ENCODE data around the gene NCOA3. TPM values are rescaled to one million over a fixed set of nuclear protein-coding genes. Genes with fewer than 3 reads are reported as not detected.
"Not testable (repeated sequence)": the region's sequence is repeated elsewhere in the genome, so short reads cannot be mapped to it uniquely, and the experiment has no call there.

NCOA3 gene
- total and polyA plus RNA-seq, 2 experiments from 2014 or later = 6.7 to 25.8 TPM

DNA sequence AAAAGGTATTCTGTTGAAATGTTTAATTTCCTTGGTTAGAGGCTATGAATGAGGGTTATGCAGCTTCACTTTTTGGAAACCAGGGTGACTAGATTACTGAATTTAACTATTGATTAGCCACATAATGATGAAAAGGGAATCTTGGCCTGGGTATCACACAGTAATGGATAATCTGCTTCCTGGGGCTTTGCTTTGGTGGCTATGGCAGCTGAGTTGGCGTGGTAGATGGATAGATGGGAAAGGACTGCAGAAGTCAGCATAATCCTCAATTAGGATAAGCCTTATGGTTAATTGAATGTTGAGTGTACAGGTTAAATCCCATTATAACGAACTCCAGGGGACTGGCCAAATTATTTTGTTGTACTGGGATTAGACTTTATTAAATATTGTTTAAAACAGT, 5.2 kb downstream of the NCOA3 start:
- H3K9me3 Mint-ChIP-seq = no peaks in the 10 kb centered on the region
- H3K27ac Mint-ChIP-seq = no peak overlapping the region
- no peak overlapping the region for H2AFZ ChIP-seq
- DNase-seq (ENCODE audit: low spot score) = no peak
- H3K9me2 ChIP-seq (ENCODE audit: insufficient read depth) = no peaks in the 10 kb centered on the region
- no peaks in the 10 kb centered on the region; the same call in 2 of the 3 replicates for H3K36me3 Mint-ChIP-seq (ENCODE audit: low read depth)
- TF ChIP-seq, protein P1, sequence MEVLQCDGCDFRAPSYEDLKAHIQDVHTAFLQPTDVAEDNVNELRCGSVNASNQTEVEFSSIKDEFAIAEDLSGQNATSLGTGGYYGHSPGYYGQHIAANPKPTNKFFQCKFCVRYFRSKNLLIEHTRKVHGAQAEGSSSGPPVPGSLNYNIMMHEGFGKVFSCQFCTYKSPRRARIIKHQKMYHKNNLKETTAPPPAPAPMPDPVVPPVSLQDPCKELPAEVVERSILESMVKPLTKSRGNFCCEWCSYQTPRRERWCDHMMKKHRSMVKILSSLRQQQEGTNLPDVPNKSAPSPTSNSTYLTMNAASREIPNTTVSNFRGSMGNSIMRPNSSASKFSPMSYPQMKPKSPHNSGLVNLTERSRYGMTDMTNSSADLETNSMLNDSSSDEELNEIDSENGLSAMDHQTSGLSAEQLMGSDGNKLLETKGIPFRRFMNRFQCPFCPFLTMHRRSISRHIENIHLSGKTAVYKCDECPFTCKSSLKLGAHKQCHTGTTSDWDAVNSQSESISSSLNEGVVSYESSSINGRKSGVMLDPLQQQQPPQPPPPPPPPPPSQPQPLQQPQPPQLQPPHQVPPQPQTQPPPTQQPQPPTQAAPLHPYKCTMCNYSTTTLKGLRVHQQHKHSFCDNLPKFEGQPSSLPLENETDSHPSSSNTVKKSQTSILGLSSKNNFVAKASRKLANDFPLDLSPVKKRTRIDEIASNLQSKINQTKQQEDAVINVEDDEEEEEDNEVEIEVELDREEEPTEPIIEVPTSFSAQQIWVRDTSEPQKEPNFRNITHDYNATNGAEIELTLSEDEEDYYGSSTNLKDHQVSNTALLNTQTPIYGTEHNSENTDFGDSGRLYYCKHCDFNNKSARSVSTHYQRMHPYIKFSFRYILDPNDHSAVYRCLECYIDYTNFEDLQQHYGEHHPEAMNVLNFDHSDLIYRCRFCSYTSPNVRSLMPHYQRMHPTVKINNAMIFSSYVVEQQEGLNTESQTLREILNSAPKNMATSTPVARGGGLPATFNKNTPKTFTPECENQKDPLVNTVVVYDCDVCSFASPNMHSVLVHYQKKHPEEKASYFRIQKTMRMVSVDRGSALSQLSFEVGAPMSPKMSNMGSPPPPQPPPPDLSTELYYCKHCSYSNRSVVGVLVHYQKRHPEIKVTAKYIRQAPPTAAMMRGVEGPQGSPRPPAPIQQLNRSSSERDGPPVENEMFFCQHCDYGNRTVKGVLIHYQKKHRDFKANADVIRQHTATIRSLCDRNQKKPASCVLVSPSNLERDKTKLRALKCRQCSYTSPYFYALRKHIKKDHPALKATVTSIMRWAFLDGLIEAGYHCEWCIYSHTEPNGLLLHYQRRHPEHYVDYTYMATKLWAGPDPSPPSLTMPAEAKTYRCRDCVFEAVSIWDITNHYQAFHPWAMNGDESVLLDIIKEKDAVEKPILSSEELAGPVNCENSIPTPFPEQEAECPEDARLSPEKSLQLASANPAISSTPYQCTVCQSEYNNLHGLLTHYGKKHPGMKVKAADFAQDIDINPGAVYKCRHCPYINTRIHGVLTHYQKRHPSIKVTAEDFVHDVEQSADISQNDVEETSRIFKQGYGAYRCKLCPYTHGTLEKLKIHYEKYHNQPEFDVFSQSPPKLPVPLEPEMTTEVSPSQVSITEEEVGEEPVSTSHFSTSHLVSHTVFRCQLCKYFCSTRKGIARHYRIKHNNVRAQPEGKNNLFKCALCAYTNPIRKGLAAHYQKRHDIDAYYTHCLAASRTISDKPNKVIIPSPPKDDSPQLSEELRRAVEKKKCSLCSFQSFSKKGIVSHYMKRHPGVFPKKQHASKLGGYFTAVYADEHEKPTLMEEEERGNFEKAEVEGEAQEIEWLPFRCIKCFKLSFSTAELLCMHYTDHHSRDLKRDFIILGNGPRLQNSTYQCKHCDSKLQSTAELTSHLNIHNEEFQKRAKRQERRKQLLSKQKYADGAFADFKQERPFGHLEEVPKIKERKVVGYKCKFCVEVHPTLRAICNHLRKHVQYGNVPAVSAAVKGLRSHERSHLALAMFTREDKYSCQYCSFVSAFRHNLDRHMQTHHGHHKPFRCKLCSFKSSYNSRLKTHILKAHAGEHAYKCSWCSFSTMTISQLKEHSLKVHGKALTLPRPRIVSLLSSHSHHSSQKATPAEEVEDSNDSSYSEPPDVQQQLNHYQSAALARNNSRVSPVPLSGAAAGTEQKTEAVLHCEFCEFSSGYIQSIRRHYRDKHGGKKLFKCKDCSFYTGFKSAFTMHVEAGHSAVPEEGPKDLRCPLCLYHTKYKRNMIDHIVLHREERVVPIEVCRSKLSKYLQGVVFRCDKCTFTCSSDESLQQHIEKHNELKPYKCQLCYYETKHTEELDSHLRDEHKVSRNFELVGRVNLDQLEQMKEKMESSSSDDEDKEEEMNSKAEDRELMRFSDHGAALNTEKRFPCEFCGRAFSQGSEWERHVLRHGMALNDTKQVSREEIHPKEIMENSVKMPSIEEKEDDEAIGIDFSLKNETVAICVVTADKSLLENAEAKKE (CRISPR knock-in tag; IDR thresholded peaks at IDR 0.05) = no peak
- no peak for TF ChIP-seq EZH2 (IDR thresholded peaks at IDR 0.05; ENCODE audit: low read depth, unreplicated experiment)
- TF ChIP-seq CREB1 (CRISPR knock-in tag; IDR thresholded peaks at IDR 0.05; ENCODE audit: low read depth) = no peak
- TF ChIP-seq POLR2AphosphoS5 (IDR thresholded peaks at IDR 0.05; ENCODE audit: low read depth) = no peak
- TF ChIP-seq, protein P2, sequence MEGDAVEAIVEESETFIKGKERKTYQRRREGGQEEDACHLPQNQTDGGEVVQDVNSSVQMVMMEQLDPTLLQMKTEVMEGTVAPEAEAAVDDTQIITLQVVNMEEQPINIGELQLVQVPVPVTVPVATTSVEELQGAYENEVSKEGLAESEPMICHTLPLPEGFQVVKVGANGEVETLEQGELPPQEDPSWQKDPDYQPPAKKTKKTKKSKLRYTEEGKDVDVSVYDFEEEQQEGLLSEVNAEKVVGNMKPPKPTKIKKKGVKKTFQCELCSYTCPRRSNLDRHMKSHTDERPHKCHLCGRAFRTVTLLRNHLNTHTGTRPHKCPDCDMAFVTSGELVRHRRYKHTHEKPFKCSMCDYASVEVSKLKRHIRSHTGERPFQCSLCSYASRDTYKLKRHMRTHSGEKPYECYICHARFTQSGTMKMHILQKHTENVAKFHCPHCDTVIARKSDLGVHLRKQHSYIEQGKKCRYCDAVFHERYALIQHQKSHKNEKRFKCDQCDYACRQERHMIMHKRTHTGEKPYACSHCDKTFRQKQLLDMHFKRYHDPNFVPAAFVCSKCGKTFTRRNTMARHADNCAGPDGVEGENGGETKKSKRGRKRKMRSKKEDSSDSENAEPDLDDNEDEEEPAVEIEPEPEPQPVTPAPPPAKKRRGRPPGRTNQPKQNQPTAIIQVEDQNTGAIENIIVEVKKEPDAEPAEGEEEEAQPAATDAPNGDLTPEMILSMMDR (conservative IDR thresholded peaks at IDR 0.05; ENCODE audit: low read depth in 2 of 2) = no peak
- no peak for TF ChIP-seq JUNB (IDR thresholded peaks at IDR 0.05; ENCODE audit: unreplicated experiment)
- TF ChIP-seq NANOG (IDR thresholded peaks at IDR 0.05; ENCODE audit: borderline replicate concordance) = no peak
- no peak for TF ChIP-seq STAT1 (IDR thresholded peaks at IDR 0.05; ENCODE audit: unreplicated experiment)
- TF ChIP-seq ZNF114 (CRISPR knock-in tag; IDR thresholded peaks at IDR 0.05) = no peak
- TF ChIP-seq, protein P3, sequence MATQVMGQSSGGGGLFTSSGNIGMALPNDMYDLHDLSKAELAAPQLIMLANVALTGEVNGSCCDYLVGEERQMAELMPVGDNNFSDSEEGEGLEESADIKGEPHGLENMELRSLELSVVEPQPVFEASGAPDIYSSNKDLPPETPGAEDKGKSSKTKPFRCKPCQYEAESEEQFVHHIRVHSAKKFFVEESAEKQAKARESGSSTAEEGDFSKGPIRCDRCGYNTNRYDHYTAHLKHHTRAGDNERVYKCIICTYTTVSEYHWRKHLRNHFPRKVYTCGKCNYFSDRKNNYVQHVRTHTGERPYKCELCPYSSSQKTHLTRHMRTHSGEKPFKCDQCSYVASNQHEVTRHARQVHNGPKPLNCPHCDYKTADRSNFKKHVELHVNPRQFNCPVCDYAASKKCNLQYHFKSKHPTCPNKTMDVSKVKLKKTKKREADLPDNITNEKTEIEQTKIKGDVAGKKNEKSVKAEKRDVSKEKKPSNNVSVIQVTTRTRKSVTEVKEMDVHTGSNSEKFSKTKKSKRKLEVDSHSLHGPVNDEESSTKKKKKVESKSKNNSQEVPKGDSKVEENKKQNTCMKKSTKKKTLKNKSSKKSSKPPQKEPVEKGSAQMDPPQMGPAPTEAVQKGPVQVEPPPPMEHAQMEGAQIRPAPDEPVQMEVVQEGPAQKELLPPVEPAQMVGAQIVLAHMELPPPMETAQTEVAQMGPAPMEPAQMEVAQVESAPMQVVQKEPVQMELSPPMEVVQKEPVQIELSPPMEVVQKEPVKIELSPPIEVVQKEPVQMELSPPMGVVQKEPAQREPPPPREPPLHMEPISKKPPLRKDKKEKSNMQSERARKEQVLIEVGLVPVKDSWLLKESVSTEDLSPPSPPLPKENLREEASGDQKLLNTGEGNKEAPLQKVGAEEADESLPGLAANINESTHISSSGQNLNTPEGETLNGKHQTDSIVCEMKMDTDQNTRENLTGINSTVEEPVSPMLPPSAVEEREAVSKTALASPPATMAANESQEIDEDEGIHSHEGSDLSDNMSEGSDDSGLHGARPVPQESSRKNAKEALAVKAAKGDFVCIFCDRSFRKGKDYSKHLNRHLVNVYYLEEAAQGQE (IDR thresholded peaks at IDR 0.05; ENCODE audit: unreplicated experiment) = no peak
- H3K27ac ChIP-seq (ENCODE audit: low read depth) = 0 out of 2 replicates have a peak overlapping the region, but pooled peaks have one; percentile 35
- H4K20me1 ChIP-seq (replicated peaks; ENCODE audit: insufficient read depth) = 0 out of 2 replicates have a peak, but pooled peaks cover 9% of the 10 kb centered on the region
- no peak overlapping the region for H3K4me3 Mint-ChIP-seq
- no peak for ATAC-seq
- H3K4me3 ChIP-seq = no peak overlapping the region
- H3K4me1 Mint-ChIP-seq = peaks cover 37% of the 10 kb centered on the region
- H3K36me3 ChIP-seq (ENCODE audit: insufficient read depth) = no peaks in the 10 kb centered on the region
- H3K4me1 ChIP-seq (ENCODE audit: insufficient read depth) = peaks cover 48% of the 10 kb centered on the region
- H3K27me3 Mint-ChIP-seq (ENCODE audit: insufficient read depth, low read depth, poor library complexity) = peaks cover 8% of the 10 kb centered on the region
- H3K4me2 ChIP-seq = 0 out of 2 replicates have a peak overlapping the region, but pooled peaks have one; percentile 29
- no peaks in the 10 kb centered on the region for H3K27me3 ChIP-seq (ENCODE audit: insufficient read depth)
- H3F3A ChIP-seq (replicated peaks; ENCODE audit: low read depth) = no peaks in the 10 kb centered on the region
- H3K79me2 ChIP-seq (replicated peaks; ENCODE audit: insufficient read depth) = peaks cover 96% of the 10 kb centered on the region

DNA sequence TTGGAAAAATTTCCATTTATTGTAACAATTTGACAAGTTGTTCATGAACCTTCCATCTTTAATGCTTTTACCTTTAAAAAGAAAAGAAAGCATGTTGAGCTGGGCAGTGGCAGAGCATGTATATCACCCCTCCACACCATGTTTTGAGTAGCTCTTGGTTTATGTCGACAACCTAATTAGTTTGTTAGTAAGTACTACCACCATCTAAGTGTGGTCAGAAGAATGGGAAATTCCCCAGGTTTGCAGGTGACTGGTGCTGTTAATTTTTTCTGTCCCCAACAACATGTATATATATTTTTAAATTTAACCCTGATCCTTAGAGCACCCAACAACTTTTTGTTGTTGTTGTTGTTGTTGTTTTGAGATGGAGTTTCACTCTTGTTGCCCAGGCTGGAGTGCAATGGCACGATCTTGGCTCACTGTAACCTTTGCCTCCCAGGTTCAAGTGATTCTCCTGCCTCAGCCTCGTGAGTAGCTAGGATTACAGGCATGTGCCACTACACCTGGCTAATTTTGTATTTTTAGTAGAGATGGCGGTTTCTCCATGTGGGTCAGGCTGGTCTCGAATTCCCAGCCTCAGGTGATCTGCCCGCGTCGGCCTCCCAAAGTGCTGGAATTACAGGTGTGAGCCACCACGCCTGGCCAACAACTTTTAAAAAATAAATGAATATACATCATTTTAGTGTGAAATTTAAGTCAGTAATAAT, 5.7 kb downstream of the NCOA3 start:
- not testable (repeated sequence) for ATAC-seq; H3K9me3 Mint-ChIP-seq; H3K4me2 ChIP-seq; H3K27me3 Mint-ChIP-seq (ENCODE audit: insufficient read depth, low read depth, poor library complexity); H3K4me3 Mint-ChIP-seq; H3K36me3 ChIP-seq (ENCODE audit: insufficient read depth); H2AFZ ChIP-seq; H3K9me2 ChIP-seq (ENCODE audit: insufficient read depth); H3F3A ChIP-seq (replicated peaks; ENCODE audit: low read depth); H3K4me3 ChIP-seq; H3K27ac Mint-ChIP-seq; DNase-seq (ENCODE audit: low spot score); H3K27me3 ChIP-seq (ENCODE audit: insufficient read depth); H4K20me1 ChIP-seq (replicated peaks; ENCODE audit: insufficient read depth); H3K36me3 Mint-ChIP-seq (ENCODE audit: low read depth)
- Histone ChIP-seq H3K27ac (ENCODE audit: low read depth) (0 out of 2 replicates have a peak overlapping the region, but pooled peaks have one; percentile 20), H3K4me1 (ENCODE audit: insufficient read depth) (peaks cover 48% of the 10 kb centered on the region), H3K79me2 (replicated peaks; ENCODE audit: insufficient read depth) (peaks cover 99% of the 10 kb centered on the region)
- peaks cover 37% of the 10 kb centered on the region for H3K4me1 Mint-ChIP-seq

Data from GM23338 (cell line).